HepG2 (cell line): ENCODE results near the gene ZNF749. TPM values are rescaled to one million over a fixed set of nuclear protein-coding genes. Genes with fewer than 3 reads are reported as not detected.

Experiments
- FOXP1 ChIP-seq, 2 experiments: fragments of 450-650 bp in 1 of 2; IDR thresholded peaks; 2 replicates each; pipeline ENCODE4 v1.6.1; 2017 to 2018; ENCODE audit warnings: antibody characterized with exemption in 1 of 2
- HOXA9 ChIP-seq: sonication (generic); formaldehyde crosslinking; IDR thresholded peaks from 2 replicates; pipeline ENCODE4 v1.8.1; 2022; ENCODE audit warnings: missing genetic modification reagents, mild to moderate bottlenecking, moderate library complexity, borderline replicate concordance
- IRF2 ChIP-seq: IDR thresholded peaks from 2 replicates; pipeline ENCODE4 v1.6.1; 2018; ENCODE audit warnings: missing genetic modification reagents, missing compliant biosample characterization
- KLF12 ChIP-seq: sonication (generic); formaldehyde crosslinking; IDR thresholded peaks from 2 replicates; pipeline ENCODE4 v1.4.0; 2020; ENCODE audit warnings: missing genetic modification reagents, borderline replicate concordance
- MIXL1 ChIP-seq: IDR thresholded peaks from 2 replicates; pipeline ENCODE4 v1.6.1; 2016
- NONO ChIP-seq, 2 experiments: fragments of 450-650 bp in 1 of 2; sonication (generic) in 1 of 2; formaldehyde crosslinking in 1 of 2; IDR thresholded peaks in 1 of 2; conservative IDR thresholded peaks in 1 of 2; 2 replicates each; pipeline versions ENCODE4 v1.6.1 to v1.8.0; 2017 to 2022; ENCODE audit warnings: mild to moderate bottlenecking in 1 of 2, missing genetic modification reagents in 1 of 2, moderate library complexity in 1 of 2
- PHF20 ChIP-seq: sonication (generic); formaldehyde crosslinking; IDR thresholded peaks from 2 replicates; pipeline ENCODE4 v1.5.0; 2020; ENCODE audit warnings: mild to moderate bottlenecking, missing genetic modification reagents
- PITX1 ChIP-seq: sonication (generic); formaldehyde crosslinking; IDR thresholded peaks from 2 replicates; pipeline ENCODE4 v1.5.1; 2020; ENCODE audit warnings: mild to moderate bottlenecking, missing genetic modification reagents
- RBFOX2 ChIP-seq: fragments of 200-400 bp; formaldehyde crosslinking; IDR thresholded peaks from 2 replicates; pipeline ENCODE4 v1.6.1; 2017; ENCODE audit warnings: low read depth, mild to moderate bottlenecking, low read length
- SIX4 ChIP-seq: sonication (generic); formaldehyde crosslinking; IDR thresholded peaks from 2 replicates; pipeline ENCODE4 v1.4.0; 2020; ENCODE audit warnings: missing genetic modification reagents
- ZNF367 ChIP-seq: sonication (generic); formaldehyde crosslinking; IDR thresholded peaks from 2 replicates; pipeline ENCODE4 v1.4.0; 2020; ENCODE audit warnings: missing genetic modification reagents, borderline replicate concordance
- ZNF660 ChIP-seq: sonication (generic); formaldehyde crosslinking; IDR thresholded peaks from 2 replicates; pipeline ENCODE4 v1.5.1; 2020; ENCODE audit warnings: mild to moderate bottlenecking, low read depth, missing genetic modification reagents, borderline replicate concordance
- polyA plus RNA-seq, 8 experiments: library from polyadenylated mRNA; depleted of rRNA in 3 of 8; stranded (reverse) in 7 of 8; unstranded in 1 of 8; fragments of >200 nt; fragmentation: Illumina TruSeq in 4 of 8; extraction: Trizol in 4 of 8; gene quantifications; 2 replicates each; pipeline versions ENCODE4 v1.2.1 to v1.2.3, GENCODE V29; 2011 to 2016; ENCODE audit warnings: low read depth in 4 of 8, missing spikeins in 1 of 8, mixed read lengths in 1 of 8; ENCODE audit not compliant: insufficient read depth in 1 of 8
- total RNA-seq, 5 experiments: library from RNA; depleted of rRNA; stranded (reverse); fragments of >200 nt; fragmentation: Illumina TruSeq; extraction: Trizol; gene quantifications; 2 replicates each; pipeline ENCODE4 v1.2.3, GENCODE V29; 2016; ENCODE audit warnings: low read depth in 1 of 5
- TF ChIP-seq, protein P1 (sequence below): sonication (generic); formaldehyde crosslinking; IDR thresholded peaks from 2 replicates; pipeline ENCODE4 v1.4.0; 2020; ENCODE audit warnings: missing genetic modification reagents
- TF ChIP-seq, protein P2 (sequence below): sonication (generic); formaldehyde crosslinking; IDR thresholded peaks from 2 replicates; pipeline ENCODE4 v1.4.0; 2020; ENCODE audit warnings: missing genetic modification reagents
- TF ChIP-seq, protein P3 (sequence below): sonication (generic); formaldehyde crosslinking; IDR thresholded peaks from 2 replicates; pipeline ENCODE4 v1.4.0; 2020; ENCODE audit warnings: mild to moderate bottlenecking, missing genetic modification reagents

ZNF749 gene
- total and polyA plus RNA-seq, 2 of the 13 experiments (the other 11 are each of a cell fraction or from before 2014, with no cell fraction given): 18.9 to 21.0 TPM

DNA sequence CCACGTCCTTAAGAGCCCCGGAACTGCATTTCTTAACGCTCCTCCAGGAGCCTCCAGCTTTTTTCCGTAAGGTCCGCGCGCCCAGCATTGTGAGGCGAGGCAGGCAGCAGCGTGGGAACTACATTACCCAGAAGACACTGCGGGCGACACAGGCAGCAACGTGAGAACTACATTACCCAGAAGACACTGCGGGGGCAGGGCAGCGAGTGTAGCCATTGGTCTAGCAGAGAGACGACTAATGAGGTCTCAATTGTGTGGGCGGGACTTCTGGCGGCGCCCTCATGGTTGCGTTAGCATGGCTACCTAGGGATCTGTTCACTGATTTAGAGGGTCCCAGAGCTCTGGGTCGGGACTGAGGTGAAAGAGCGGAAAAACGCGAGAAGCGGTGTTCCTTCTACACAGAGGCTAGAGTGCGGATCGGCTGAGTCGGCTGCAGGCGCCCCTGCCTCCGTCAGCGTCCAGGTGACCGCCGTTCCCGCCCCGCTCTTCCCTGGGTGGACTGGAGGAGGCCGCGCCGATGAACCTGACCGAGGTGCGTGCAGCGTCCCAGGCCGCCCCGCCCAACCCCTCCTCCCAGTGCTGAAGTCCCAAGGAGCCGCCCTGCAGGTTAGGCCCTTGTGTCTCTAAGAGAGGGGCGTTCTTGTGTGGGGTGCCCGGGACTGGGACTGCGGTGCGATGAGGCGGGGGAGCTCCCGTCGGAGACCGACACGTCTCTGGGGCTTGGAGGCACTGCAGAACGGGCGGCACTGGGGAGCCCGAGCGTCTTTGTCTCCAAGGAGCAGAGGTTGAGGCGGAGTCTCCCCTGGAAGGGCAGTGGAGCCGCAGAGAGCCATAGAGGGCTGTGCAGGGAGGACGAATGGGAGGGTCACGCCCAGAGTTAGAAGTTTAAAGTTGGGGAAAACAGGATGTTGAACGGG, at the start of gene ZNF749 (continued):
- TF ChIP-seq, protein P1, sequence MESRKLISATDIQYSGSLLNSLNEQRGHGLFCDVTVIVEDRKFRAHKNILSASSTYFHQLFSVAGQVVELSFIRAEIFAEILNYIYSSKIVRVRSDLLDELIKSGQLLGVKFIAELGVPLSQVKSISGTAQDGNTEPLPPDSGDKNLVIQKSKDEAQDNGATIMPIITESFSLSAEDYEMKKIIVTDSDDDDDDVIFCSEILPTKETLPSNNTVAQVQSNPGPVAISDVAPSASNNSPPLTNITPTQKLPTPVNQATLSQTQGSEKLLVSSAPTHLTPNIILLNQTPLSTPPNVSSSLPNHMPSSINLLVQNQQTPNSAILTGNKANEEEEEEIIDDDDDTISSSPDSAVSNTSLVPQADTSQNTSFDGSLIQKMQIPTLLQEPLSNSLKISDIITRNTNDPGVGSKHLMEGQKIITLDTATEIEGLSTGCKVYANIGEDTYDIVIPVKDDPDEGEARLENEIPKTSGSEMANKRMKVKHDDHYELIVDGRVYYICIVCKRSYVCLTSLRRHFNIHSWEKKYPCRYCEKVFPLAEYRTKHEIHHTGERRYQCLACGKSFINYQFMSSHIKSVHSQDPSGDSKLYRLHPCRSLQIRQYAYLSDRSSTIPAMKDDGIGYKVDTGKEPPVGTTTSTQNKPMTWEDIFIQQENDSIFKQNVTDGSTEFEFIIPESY: peak; percentile 16; the same call in 1 of the 2 replicates
- TF ChIP-seq ZNF367 (CRISPR knock-in tag) (0 out of 2 replicates have a peak, but pooled peaks have one; percentile 49), PHF20 (peak; percentile 71; the same call in 1 of the 2 replicates), FOXP1 (IDR thresholded peaks at IDR 0.05) (no peak), FOXP1 (CRISPR knock-in tag; IDR thresholded peaks at IDR 0.05) (peak; percentile 8; the same call in 1 of the 2 replicates), HOXA9 (peak; percentile 49; the same call in 1 of the 2 replicates), ZNF660 (no peak), RBFOX2 (peak; percentile 62), SIX4 (CRISPR knock-in tag) (peak; percentile 52), MIXL1 (peak; percentile 86), KLF12 (CRISPR knock-in tag) (peak; percentile 43; the same call in 1 of the 2 replicates), NONO (IDR thresholded peaks at IDR 0.05) (no peak), NONO (CRISPR knock-in tag; conservative IDR thresholded peaks at IDR 0.05) (0 out of 2 replicates have a peak, but pooled peaks have one; percentile 3), PITX1 (CRISPR knock-in tag) (no peak; the same call in 1 of the 2 replicates), IRF2 (CRISPR knock-in tag) (peak; percentile 96)
- TF ChIP-seq, protein P2, sequence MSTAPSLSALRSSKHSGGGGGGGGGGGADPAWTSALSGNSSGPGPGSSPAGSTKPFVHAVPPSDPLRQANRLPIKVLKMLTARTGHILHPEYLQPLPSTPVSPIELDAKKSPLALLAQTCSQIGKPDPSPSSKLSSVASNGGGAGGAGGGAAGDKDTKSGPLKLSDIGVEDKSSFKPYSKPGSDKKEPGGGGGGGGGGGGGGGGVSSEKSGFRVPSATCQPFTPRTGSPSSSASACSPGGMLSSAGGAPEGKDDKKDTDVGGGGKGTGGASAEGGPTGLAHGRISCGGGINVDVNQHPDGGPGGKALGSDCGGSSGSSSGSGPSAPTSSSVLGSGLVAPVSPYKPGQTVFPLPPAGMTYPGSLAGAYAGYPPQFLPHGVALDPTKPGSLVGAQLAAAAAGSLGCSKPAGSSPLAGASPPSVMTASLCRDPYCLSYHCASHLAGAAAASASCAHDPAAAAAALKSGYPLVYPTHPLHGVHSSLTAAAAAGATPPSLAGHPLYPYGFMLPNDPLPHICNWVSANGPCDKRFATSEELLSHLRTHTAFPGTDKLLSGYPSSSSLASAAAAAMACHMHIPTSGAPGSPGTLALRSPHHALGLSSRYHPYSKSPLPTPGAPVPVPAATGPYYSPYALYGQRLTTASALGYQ (CRISPR knock-in tag): no peak
- TF ChIP-seq, protein P3, sequence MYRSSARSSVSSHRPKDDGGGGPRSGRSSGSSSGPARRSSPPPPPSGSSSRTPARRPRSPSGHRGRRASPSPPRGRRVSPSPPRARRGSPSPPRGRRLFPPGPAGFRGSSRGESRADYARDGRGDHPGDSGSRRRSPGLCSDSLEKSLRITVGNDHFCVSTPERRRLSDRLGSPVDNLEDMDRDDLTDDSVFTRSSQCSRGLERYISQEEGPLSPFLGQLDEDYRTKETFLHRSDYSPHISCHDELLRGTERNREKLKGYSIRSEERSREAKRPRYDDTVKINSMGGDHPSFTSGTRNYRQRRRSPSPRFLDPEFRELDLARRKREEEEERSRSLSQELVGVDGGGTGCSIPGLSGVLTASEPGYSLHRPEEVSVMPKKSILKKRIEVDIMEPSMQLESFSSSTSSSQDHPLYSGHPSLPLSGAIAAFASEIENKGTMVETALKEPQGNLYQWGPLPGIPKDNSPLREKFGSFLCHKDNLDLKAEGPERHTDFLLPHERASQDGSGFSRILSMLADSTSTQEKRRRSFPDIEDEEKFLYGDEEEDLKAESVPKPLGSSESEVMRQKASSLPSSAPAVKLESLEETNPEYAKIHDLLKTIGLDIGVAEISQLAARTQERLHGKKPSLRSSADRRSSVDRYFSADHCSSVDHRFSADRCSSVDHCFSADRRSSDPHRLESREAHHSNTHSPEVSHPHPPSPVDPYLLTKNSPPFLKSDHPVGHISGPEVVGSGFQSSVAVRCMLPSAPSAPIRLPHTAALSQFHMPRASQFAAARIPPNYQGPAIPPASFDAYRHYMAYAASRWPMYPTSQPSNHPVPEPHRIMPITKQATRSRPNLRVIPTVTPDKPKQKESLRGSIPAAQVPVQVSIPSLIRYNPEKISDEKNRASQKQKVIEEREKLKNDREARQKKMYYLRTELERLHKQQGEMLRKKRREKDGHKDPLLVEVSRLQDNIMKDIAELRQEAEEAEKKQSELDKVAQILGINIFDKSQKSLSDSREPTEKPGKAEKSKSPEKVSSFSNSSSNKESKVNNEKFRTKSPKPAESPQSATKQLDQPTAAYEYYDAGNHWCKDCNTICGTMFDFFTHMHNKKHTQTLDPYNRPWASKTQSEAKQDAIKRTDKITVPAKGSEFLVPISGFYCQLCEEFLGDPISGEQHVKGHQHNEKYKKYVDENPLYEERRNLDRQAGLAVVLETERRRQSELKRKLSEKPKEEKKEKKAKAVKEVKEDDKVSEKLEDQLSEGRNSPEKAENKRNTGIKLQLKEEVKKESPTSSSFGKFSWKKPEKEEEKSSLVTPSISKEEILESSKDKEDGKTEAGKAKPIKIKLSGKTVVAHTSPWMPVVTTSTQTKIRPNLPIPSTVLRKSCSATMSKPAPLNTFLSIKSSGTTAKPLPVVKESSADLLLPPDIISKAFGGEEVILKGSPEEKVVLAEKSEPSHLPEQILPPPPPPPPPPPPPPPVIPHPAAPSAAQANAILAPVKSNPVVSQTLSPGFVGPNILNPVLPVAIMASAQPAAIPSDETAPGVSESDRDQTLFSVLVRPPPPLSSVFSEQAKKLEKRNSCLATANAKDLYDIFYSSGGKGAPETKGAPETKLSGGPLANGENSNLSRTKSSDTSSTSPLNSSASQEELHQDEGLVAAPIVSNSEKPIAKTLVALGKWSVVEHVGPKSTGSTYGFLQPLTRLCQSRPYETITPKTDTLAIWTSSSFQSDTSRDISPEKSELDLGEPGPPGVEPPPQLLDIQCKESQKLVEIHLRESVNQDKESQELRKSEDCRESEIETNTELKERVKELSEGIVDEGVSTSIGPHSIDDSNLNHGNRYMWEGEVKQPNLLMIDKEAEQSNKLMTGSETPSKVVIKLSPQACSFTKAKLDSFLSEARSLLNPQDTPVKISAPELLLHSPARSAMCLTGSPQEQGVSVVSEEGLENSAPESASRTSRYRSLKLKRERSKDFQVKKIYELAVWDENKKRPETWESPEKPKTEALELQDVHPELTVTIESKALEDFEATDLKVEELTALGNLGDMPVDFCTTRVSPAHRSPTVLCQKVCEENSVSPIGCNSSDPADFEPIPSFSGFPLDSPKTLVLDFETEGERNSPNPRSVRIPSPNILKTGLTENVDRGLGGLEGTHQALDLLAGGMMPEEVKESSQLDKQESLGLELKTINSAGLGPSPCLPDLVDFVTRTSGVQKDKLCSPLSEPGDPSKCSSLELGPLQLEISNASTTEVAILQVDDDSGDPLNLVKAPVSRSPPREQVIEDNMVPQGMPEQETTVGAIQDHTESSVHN (CRISPR knock-in tag): 0 out of 2 replicates have a peak, but pooled peaks have one; percentile 59
